ENCODE measurements around the gene PCBP3. TPM values are rescaled to one million over a fixed set of nuclear protein-coding genes. Genes with fewer than 3 reads are reported as not detected.

The PCBP3 gene
- total RNA-seq, 1 experiment from 2014 or later, result 10.9 TPM

GRCh38 chr21:45834821-45835293, 191.3 kb downstream of the PCBP3 start:
- Mint-ChIP-seq H3K4me1 (peaks cover 23 to 36% of the 10 kb centered on the region in 2 experiments), H3K9me3 (peaks cover 3 to 9% of the 10 kb centered on the region in 2 experiments; a peak in 4 of 5 replicates), H3K27me3 (ENCODE audit: low read depth) (no peaks in the 10 kb centered on the region), H3K4me3 (no peak overlapping the region; a peak in 1 of 5 replicates), H3K36me3 (ENCODE audit: insufficient read depth in 1 of 3, low read depth in 3 of 3) (peaks cover 0 to 9% (median 0%) of the 10 kb centered on the region in 3 experiments; a peak in 4 of 7 replicates), H3K27ac (no peak overlapping the region)
- Histone ChIP-seq H3K79me2 (ENCODE audit: insufficient read depth, low read length) (no peaks in the 10 kb centered on the region), H2AK5ac (ENCODE audit: insufficient read length, low read length) (no peak overlapping the region), H3K4me2 (ENCODE audit: insufficient read depth, insufficient read length, low read length) (no peak overlapping the region), H2BK120ac (ENCODE audit: low read depth, low read length, poor library complexity, severe bottlenecking) (no peak overlapping the region), H2BK5ac (ENCODE audit: insufficient read length, low read length) (no peak overlapping the region), H3K27ac (ENCODE audit: insufficient read length, low read depth, low read length) (no peak overlapping the region), H4K91ac (ENCODE audit: insufficient read length, low read depth, low read length) (no peak overlapping the region), H4K8ac (replicated peaks; ENCODE audit: insufficient read length, low read depth, low read length) (no peak overlapping the region), H3K9me3 (ENCODE audit: control insufficient read depth, low read depth, low read length) (no peaks in the 10 kb centered on the region), H3K23me2 (ENCODE audit: insufficient read length, low read depth, low read length, poor library complexity, severe bottlenecking) (no peaks in the 10 kb centered on the region), H2BK15ac (ENCODE audit: low read depth, low read length) (no peak overlapping the region), H2BK20ac (ENCODE audit: low read depth, low read length, poor library complexity, severe bottlenecking) (no peak overlapping the region), H3K9ac (ENCODE audit: extremely low read depth, insufficient read length, low read length) (no peak overlapping the region), H3K4ac (ENCODE audit: low read depth, low read length) (no peak overlapping the region), H3K27me3 (ENCODE audit: insufficient read depth, low read length) (no peaks in the 10 kb centered on the region), H3K4me1 (ENCODE audit: insufficient read depth, low read length) (0 out of 2 replicates have a peak, but pooled peaks cover 3% of the 10 kb centered on the region), H2AFZ (ENCODE audit: low read length) (no peak overlapping the region), H3K14ac (ENCODE audit: insufficient read depth, low read length) (peak overlapping the region; percentile 58), H4K5ac (ENCODE audit: insufficient read length, low read depth, low read length) (no peak overlapping the region), H3T11ph (ENCODE audit: low read length) (no peak overlapping the region), H4K20me1 (ENCODE audit: control insufficient read depth, insufficient read depth, insufficient read length) (no peaks in the 10 kb centered on the region), H3K23ac (ENCODE audit: insufficient read length, low read depth, low read length) (no peak overlapping the region), H2BK12ac (ENCODE audit: insufficient read length, low read depth, low read length) (no peak overlapping the region), H3K18ac (ENCODE audit: insufficient read length, low read depth, low read length) (no peak overlapping the region), H3K56ac (ENCODE audit: insufficient read length, low read depth, low read length) (no peak overlapping the region), H3K79me1 (ENCODE audit: insufficient read depth, low read depth, low read length, poor library complexity, severe bottlenecking) (no peaks in the 10 kb centered on the region)
- WGBS (ENCODE audit: extremely low coverage, insufficient read length, low lambda C conversion rate), result no CpG with 5 or more reads among the region's 24 CpGs
- no peak for TF ChIP-seq CTCF (conservative IDR thresholded peaks at IDR 0.05)
- DNase-seq, result peak; percentile 20
